T-cell (primary cell): Measurements from ENCODE around the gene AP5Z1. TPM values are rescaled to one million over a fixed set of nuclear protein-coding genes. Genes with fewer than 3 reads are reported as not detected.
A peak's percentile ranks its signal among the peaks of the same experiment; 100 is the strongest.

Experiments
- ATAC-seq, 4 experiments: fragments of 200-7000 bp in 3 of 4; fragments of 150-1000 bp in 1 of 4; cut with Tn5 transposase; replicated peaks in 1 of 4; 1 replicate in 3 of 4; 2 replicates in 1 of 4; pipeline ENCODE4 v1.10.0; 2021; ENCODE audit warnings: moderate library complexity in 3 of 4, mild to moderate bottlenecking in 2 of 4, moderate number of reproducible peaks in 1 of 4
- CTCF ChIA-PET, 2 donors: fragments of 300-600 bp; sonication (Branson Sonifier 250); formaldehyde crosslinking; loops; one replicate each; lab custom pipeline; 2022; ENCODE audit warnings: antibody characterized with exemption in 2 of 2; lab: Charles Lee
- POLR2A ChIA-PET, 2 donors: fragments of 300-600 bp; sonication (Branson Sonifier 250); formaldehyde crosslinking; loops; one replicate each; lab custom pipeline; 2022; ENCODE audit warnings: antibody characterized with exemption in 2 of 2; lab: Charles Lee
- DNase-seq, 35 experiments: peaks; one replicate each; pipeline versions ENCODE4 v3.0.0 to v3.0.0-alpha.2; 2013 to 2023
- H3K27ac ChIP-seq: one replicate; pipeline ENCODE4 v1.5.1; 2013; ENCODE audit warnings: low read length
- H3K27me3 ChIP-seq, 2 experiments: replicated peaks in 1 of 2; 1 replicate in 1 of 2; 2 replicates in 1 of 2; pipeline versions ENCODE4 v1.6.1 to v1.7.0; 2013; ENCODE audit warnings: low read length in 1 of 2, mixed read lengths in 1 of 2; ENCODE audit not compliant: control insufficient read depth in 2 of 2, insufficient read depth in 2 of 2; ENCODE audit errors: extremely low read depth in 1 of 2
- H3K36me3 ChIP-seq, 2 donors: 1 replicate in 1 of 2; 2 replicates in 1 of 2; pipeline versions ENCODE4 v1.6.1 to v1.7.0; 2013; ENCODE audit warnings: low read length in 1 of 2; ENCODE audit not compliant: control insufficient read depth in 2 of 2, insufficient read depth in 1 of 2; ENCODE audit errors: extremely low read depth in 1 of 2
- H3K4me1 ChIP-seq, 2 experiments: 1 replicate in 1 of 2; 2 replicates in 1 of 2; pipeline versions ENCODE4 v1.6.1 to v1.7.0; 2013; ENCODE audit warnings: low read length in 2 of 2, mixed read lengths in 1 of 2; ENCODE audit not compliant: insufficient read depth in 2 of 2, control insufficient read depth in 1 of 2; ENCODE audit errors: extremely low read depth in 1 of 2
- H3K4me3 ChIP-seq, 2 donors: 1 replicate in 1 of 2; 2 replicates in 1 of 2; pipeline versions ENCODE4 v1.5.1 to v1.7.0; 2013; ENCODE audit warnings: mild to moderate bottlenecking in 2 of 2, low read length in 1 of 2, moderate library complexity in 1 of 2; ENCODE audit not compliant: control insufficient read depth in 1 of 2; ENCODE audit errors: extremely low read depth in 1 of 2
- H3K9me3 ChIP-seq: 2 replicates; pipeline ENCODE4 v1.7.0; 2013
- H3K27ac Mint-ChIP-seq, 2 donors: one replicate each; pipeline ENCODE4 v1.8.0; 2020 to 2021; ENCODE audit warnings: mild to moderate bottlenecking in 2 of 2, mixed read lengths in 2 of 2
- H3K27me3 Mint-ChIP-seq, 2 donors: one replicate each; pipeline ENCODE4 v1.8.0; 2021 to 2022; ENCODE audit warnings: mixed read lengths in 2 of 2
- H3K36me3 Mint-ChIP-seq: one replicate; pipeline ENCODE4 v1.8.0; 2021; ENCODE audit warnings: mixed read lengths
- H3K4me1 Mint-ChIP-seq, 3 donors: one replicate each; pipeline ENCODE4 v1.8.0; 2020 to 2022; ENCODE audit warnings: mixed read lengths in 3 of 3, mild to moderate bottlenecking in 1 of 3
- H3K4me3 Mint-ChIP-seq, 3 donors: one replicate each; pipeline ENCODE4 v1.8.0; 2020 to 2022; ENCODE audit warnings: mild to moderate bottlenecking in 3 of 3, mixed read lengths in 3 of 3, moderate library complexity in 3 of 3
- H3K9me3 Mint-ChIP-seq, 3 donors: one replicate each; pipeline ENCODE4 v1.8.0; 2020 to 2022; ENCODE audit warnings: mixed read lengths in 3 of 3
- WGBS: methylation state at CpG from one replicate; pipeline ENCODE4 v1.1.5; 2013; ENCODE audit warnings: missing lambda C conversion rate; ENCODE audit not compliant: insufficient coverage; 5-methylcytosine and 5-hydroxymethylcytosine counted together
- total RNA-seq, 35 experiments: library from RNA in 6 of 35; stranded (reverse) in 6 of 35; fragments of 120-200 nt in 1 of 35; gene quantifications; one replicate each; pipeline versions ENCODE4 v1.2.1 to v1.2.4 and lab custom pipeline; 2013 to 2026

AP5Z1 gene
- total RNA-seq, 5 donors from 2014 or later (not counting 1 experiment from before 2014, with no cell fraction given), result 93.6 to 126 (median 110) TPM

DNA sequence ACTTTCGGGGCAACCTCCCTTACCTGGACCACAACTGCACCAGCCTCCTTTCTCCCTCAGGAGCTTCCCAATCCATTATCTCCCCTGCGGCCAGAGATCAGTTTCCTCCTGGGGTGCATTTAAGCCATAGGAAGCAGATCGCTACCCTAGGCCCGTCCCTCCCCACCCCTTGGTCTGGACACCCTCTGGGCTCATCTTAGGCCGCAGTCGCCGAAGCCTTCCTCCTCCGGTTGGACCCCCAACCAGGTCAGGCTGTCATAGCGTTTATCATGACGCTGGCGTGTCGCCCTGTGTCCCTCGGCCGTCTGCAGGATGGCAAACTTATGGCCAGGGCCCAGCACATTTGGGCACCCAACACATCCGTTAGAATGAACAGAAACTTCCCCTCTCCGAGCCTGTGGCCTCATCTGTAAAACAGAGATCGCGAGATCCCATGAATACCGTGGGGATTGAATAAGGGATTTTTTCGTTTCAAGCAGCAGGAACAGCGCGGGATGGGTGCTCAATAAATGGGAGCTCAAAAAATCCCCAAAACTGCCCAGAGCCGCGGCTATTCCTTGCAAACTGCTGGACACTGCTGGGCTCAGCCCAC, 669 bp upstream of the AP5Z1 start:
- H3K9me3 Mint-ChIP-seq, result no peaks in the 10 kb centered on the region
- H3K27me3 Mint-ChIP-seq, result peaks cover 0 to 2% of the 10 kb centered on the region in 2 donors
- peaks cover 9% of the 10 kb centered on the region for H3K36me3 Mint-ChIP-seq
- WGBS, result 20% methylated on average over 20 of the region's 24 CpGs
- Histone ChIP-seq H3K36me3 (peaks cover 3 to 5% of the 10 kb centered on the region in 2 donors), H3K4me1 (peaks cover 16 to 36% of the 10 kb centered on the region in 2 experiments), H3K4me3 (peak overlapping the region; percentile 91 to 94), H3K27me3 (no peaks in the 10 kb centered on the region), H3K9me3 (no peaks in the 10 kb centered on the region), H3K27ac (peak overlapping the region; percentile 95)
- H3K4me1 Mint-ChIP-seq, result peaks cover 49 to 56% (median 51%) of the 10 kb centered on the region in 3 donors
- DNase-seq (peak in 13 of 35 experiments; percentile 12 to 42 (median 26)), ATAC-seq (peak; percentile 12 to 30 (median 23))
- ChIA-PET POLR2A (interaction anchor here (0.5 to 1.5 kb wide), 4 partner anchors 24 to 1669 kb away, joined by 3 to 8 read pairs (median 4); no protein-coding TSS in a partner anchor), CTCF (interaction anchor here (0.6 to 2.1 kb wide), 5 partner anchors 17 to 199 kb away, joined by 4 to 13 read pairs (median 8); no protein-coding TSS in a partner anchor)
- H3K27ac Mint-ChIP-seq, result peak overlapping the region; percentile 97 to 99
- peak overlapping the region; percentile 98 for H3K4me3 Mint-ChIP-seq

DNA sequence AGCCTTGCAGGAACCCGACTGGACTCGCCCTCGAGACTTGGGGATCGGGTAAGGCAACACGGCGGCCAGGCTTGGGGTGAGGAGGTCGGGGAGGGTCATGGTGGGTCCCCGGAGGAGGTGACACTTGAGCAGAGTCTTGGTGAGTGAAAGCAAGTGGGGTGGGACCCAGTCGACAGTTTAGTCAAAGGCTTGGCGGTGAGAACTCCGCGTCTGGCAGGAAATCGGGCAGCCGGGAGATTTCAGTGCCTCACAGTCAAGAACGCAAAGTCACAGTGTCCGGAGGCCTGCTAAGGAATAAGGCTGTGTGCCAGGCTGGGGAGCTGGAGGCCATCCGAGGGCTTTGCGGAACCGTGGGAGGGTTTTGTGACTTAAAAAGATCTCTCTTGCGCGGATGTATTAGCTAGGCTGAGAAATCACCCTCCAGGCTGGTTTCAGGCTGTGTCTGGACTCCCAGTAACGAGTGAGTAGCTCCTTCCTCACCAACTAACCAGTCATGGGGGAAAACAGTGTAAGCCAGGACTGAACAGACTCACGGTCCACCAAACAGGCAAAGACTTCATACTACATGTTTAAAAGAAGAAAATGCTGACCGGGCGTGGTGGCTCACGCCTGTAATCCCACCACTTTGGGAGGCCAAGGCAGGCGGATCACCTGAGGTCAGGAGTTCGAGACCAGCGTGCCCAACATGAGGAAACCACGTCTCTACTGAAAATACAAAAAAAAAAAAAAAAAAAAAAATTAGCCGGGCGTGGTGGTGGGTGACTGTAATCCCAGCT, 613 bp downstream of the AP5Z1 start:
- 2% methylated on average over 15 of the region's 32 CpGs for WGBS
- POLR2A ChIA-PET, result interaction anchor here (0.6 to 1.5 kb wide), 5 partner anchors 25 to 367 kb away, joined by 3 to 5 read pairs (median 3); no protein-coding TSS in a partner anchor
- peaks cover 12% of the 10 kb centered on the region for H3K36me3 Mint-ChIP-seq

DNA sequence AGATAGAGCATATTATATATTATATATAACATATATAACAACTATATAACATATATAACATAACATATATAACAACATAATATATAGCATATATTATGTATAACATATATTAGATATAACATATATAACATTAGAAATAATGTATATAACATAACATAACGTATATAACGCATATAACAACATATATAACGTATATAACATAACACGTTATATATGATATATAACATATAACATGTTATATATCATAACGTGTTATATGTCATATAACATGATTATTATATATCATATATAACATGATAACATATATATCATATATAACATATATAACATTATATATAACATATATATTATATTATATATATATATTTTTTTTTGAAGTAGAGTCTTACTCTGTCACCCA, 3.7 kb downstream of the AP5Z1 start:
- CTCF ChIA-PET, result interaction anchor here in 1 of 2 donors (1.1 kb wide), 1 partner anchor 195 kb away, joined by 3 read pairs; no protein-coding TSS in a partner anchor
- ATAC-seq, result no peak

More for the DNA sequence above, 613 bp downstream of the AP5Z1 start:
- CTCF ChIA-PET, result interaction anchor here (0.5 to 2.1 kb wide), 8 partner anchors 16 to 901 kb away, joined by 3 to 13 read pairs (median 4); no protein-coding TSS in a partner anchor
- peak; percentile 28 to 56 (median 54) for ATAC-seq
- peaks cover 16 to 36% of the 10 kb centered on the region in 2 experiments for H3K4me1 ChIP-seq
- no peaks in the 10 kb centered on the region for H3K9me3 ChIP-seq
- H3K27me3 ChIP-seq, result no peaks in the 10 kb centered on the region
- peak overlapping the region; percentile 98 for H3K4me3 Mint-ChIP-seq
- peak overlapping the region; percentile 91 to 94 for H3K4me3 ChIP-seq
- H3K36me3 ChIP-seq, result peaks cover 7 to 15% of the 10 kb centered on the region in 2 donors
- peaks cover 0 to 2% of the 10 kb centered on the region in 2 donors for H3K27me3 Mint-ChIP-seq
- H3K4me1 Mint-ChIP-seq, result peaks cover 48 to 50% (median 50%) of the 10 kb centered on the region in 3 donors
- H3K27ac ChIP-seq, result peak overlapping the region; percentile 95
- no peaks in the 10 kb centered on the region for H3K9me3 Mint-ChIP-seq
- DNase-seq, result peak in 31 of 35 experiments; percentile 34 to 71 (median 51)
- H3K27ac Mint-ChIP-seq, result peak overlapping the region; percentile 97 to 99

DNA sequence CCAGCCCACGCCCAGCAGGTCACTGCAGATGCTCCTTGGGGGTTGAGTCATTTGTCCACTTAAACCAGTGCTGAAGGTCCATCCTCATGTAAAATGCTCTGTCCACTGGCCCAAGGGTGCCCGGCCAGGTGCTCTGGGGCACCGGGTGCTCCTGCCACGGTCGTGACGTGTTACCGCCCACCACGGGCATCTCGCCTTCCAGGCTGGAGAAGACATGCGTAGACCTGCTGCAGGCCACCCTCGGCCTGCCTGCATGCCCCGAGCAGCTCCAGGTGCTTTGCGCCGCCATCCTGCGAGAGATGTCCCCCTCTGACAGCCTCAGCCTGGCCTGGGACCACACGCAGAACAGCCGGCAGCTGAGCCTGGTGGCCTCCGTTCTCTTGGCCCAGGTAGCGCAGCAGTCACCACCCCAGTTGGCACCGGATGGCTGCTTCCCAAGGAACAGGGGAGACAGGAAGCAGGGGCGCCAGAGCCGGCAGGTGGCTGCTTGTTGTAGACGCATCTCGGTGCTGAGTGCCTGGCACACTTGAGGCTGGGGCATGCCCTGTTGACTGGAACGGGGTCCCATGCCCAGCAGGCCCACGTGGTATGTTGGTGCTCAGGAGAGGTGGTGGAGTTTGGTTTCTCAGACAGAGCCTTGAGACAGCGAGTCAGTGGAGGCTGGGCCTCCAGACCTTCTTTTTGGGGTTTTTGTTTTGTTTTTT, 6.1 kb downstream of the AP5Z1 start:
- ChIA-PET CTCF (interaction anchor here in 1 of 2 donors (0.6 kb wide), 1 partner anchor 113 kb away, joined by 5 read pairs; no protein-coding TSS in a partner anchor), POLR2A (no interaction called here)
- H3K27me3 Mint-ChIP-seq, result no peaks in the 10 kb centered on the region
- Histone ChIP-seq H3K9me3 (no peaks in the 10 kb centered on the region), H3K27me3 (no peaks in the 10 kb centered on the region), H3K27ac (no peak overlapping the region), H3K4me3 (no peak overlapping the region), H3K4me1 (peaks cover 6 to 18% of the 10 kb centered on the region in 2 experiments), H3K36me3 (peaks cover 39 to 67% of the 10 kb centered on the region in 2 donors)
- WGBS, result 97% methylated on average over 27 of the region's 27 CpGs
- no peaks in the 10 kb centered on the region for H3K9me3 Mint-ChIP-seq
- DNase-seq (no peak), ATAC-seq (no peak)
- H3K36me3 Mint-ChIP-seq, result peaks cover 22% of the 10 kb centered on the region
- H3K27ac Mint-ChIP-seq, result no peak overlapping the region
- H3K4me3 Mint-ChIP-seq, result no peak overlapping the region
- H3K4me1 Mint-ChIP-seq, result peaks cover 23 to 25% (median 24%) of the 10 kb centered on the region in 3 donors

More for the DNA sequence above, 3.7 kb downstream of the AP5Z1 start:
- WGBS, result no CpG with 5 or more reads among the region's 5 CpGs
- peaks cover 42 to 47% (median 45%) of the 10 kb centered on the region in 3 donors for H3K4me1 Mint-ChIP-seq
- no peaks in the 10 kb centered on the region for H3K9me3 ChIP-seq
- POLR2A ChIA-PET, result no interaction called here
- H3K27me3 ChIP-seq, result no peaks in the 10 kb centered on the region
- H3K27me3 Mint-ChIP-seq, result peaks cover 0 to 2% of the 10 kb centered on the region in 2 donors
- H3K4me3 ChIP-seq, result no peak overlapping the region
- no peak overlapping the region for H3K27ac ChIP-seq
- H3K36me3 Mint-ChIP-seq, result peaks cover 22% of the 10 kb centered on the region
- no peak overlapping the region for H3K4me3 Mint-ChIP-seq
- DNase-seq, result no peak
- H3K9me3 Mint-ChIP-seq, result no peaks in the 10 kb centered on the region
- H3K4me1 ChIP-seq, result peaks cover 16 to 34% of the 10 kb centered on the region in 2 experiments
- no peak overlapping the region for H3K27ac Mint-ChIP-seq
- H3K36me3 ChIP-seq, result peaks cover 21 to 45% of the 10 kb centered on the region in 2 donors

DNA sequence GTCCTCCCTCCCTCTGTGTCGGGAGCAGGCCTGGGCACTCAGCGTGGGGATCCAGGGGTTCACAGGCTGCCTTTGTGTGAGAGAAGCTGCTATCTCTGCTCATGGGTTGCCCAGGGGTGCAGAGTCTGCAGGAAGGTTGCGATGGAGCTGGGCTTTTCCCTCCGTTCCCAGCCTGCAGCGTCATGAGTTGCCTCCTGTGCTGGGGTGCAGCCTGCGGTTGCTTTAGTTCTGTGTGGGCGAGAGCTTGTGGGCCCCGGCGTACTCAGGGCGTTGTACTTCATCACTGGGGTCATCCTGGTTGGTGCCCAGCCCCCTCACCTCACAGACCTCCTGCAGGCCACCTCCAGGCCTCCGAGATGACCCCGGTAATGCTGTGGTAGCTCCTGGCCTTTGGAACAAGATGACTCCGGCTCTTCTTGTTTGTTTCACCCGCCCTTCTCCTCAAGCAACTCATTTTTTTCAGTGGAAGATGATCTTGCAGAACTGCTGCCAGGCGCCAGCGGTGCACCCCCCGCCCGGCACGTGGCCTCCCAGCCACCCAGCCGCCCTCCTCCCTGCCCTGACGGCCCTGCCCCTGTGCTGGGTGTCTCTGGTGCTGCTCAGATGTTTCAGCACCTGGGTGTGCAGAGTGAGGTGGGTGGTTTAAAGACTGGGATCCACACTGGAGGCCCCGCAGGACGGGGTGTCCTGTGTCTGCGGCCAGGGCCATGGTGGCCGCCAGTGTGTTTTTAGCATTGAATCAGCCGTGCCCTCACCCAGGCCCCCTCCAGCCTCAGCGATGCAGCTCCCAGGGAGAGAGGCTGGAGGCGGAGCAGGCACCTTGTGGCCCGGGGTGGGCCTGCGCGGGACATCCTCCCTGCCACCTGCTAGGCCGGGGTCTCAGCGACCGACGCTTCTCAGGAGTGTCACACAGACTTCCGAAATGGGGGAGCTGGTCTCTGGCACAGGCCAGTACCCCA, 7.2 kb downstream of the AP5Z1 start:
- Histone ChIP-seq H3K36me3 (peaks cover 40 to 77% of the 10 kb centered on the region in 2 donors), H3K27me3 (no peaks in the 10 kb centered on the region), H3K4me3 (no peak overlapping the region), H3K4me1 (peaks cover 0 to 9% of the 10 kb centered on the region in 2 experiments), H3K27ac (no peak overlapping the region), H3K9me3 (no peaks in the 10 kb centered on the region)
- peaks cover 13 to 15% (median 14%) of the 10 kb centered on the region in 3 donors for H3K4me1 Mint-ChIP-seq
- POLR2A ChIA-PET, result no interaction called here
- H3K9me3 Mint-ChIP-seq, result no peaks in the 10 kb centered on the region
- CTCF ChIA-PET, result interaction anchor here in 1 of 2 donors (0.6 kb wide), 1 partner anchor 151 kb away, joined by 3 read pairs; no protein-coding TSS in a partner anchor
- no peak overlapping the region for H3K27ac Mint-ChIP-seq
- 95% methylated on average over 31 of the region's 36 CpGs for WGBS
- ATAC-seq, result no peak
- peaks cover 19% of the 10 kb centered on the region for H3K36me3 Mint-ChIP-seq
- H3K4me3 Mint-ChIP-seq, result no peak overlapping the region
- no peaks in the 10 kb centered on the region for H3K27me3 Mint-ChIP-seq
- DNase-seq, result no peak
